Measurements from ENCODE around the gene EXOC7.

DNA sequence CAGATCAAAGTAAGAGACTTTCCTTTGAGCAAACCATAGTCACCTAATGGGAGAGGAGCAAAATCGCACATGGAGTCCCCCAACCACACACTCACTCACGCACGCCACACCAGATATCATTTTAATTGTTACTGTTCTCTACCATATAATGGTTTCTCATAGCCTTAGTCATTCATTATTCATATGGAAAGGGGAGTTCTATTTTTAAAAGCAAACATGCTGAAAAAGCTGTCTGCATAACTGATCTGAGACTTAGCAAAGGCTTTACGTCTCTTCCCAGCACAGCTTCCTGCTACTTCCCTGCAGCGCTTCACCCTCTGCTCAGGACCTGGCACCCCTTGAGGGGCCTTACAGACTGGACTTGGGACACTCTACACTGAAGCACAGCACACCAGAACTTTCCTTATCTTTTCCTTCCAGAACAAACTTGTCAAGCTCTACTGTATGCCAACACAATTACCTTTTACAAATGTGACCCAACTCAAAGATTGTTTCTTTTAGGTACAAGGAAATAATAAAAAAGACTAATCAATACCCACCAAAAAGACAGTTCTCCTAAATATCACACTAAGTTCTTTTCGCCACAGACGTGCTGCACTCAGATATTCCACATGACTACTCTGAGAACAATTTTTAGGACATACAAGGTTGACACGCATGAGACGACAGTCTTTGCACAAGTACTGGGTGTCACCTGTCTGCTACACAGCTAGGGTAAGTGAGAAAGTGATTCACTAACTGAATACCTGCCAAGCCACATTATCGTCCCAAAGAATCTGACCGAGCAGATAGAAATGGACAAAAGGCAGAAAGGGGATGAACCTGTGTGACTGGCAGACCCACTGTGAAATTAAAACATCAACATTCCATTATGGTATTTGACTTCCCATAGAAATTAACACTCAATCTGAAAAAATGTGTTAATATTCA is 52.8 kb downstream of the EXOC7 start:
- TF ChIP-seq, protein P1, sequence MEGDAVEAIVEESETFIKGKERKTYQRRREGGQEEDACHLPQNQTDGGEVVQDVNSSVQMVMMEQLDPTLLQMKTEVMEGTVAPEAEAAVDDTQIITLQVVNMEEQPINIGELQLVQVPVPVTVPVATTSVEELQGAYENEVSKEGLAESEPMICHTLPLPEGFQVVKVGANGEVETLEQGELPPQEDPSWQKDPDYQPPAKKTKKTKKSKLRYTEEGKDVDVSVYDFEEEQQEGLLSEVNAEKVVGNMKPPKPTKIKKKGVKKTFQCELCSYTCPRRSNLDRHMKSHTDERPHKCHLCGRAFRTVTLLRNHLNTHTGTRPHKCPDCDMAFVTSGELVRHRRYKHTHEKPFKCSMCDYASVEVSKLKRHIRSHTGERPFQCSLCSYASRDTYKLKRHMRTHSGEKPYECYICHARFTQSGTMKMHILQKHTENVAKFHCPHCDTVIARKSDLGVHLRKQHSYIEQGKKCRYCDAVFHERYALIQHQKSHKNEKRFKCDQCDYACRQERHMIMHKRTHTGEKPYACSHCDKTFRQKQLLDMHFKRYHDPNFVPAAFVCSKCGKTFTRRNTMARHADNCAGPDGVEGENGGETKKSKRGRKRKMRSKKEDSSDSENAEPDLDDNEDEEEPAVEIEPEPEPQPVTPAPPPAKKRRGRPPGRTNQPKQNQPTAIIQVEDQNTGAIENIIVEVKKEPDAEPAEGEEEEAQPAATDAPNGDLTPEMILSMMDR (IDR thresholded peaks at IDR 0.05) = no peak
- TF ChIP-seq POLR2A (IDR thresholded peaks at IDR 0.05) = no peak

Data from breast epithelium (tissue), 3 donors.